Measurements from ENCODE around the gene PP2D1. TPM values are rescaled to one million over a fixed set of nuclear protein-coding genes. Genes with fewer than 3 reads are reported as not detected.
"Not testable (repeated sequence)": the region's sequence is repeated elsewhere in the genome, so short reads cannot be mapped to it uniquely, and the experiment has no call there.

The PP2D1 gene
- total RNA-seq, 1 donor from 2014 or later: not detected

DNA sequence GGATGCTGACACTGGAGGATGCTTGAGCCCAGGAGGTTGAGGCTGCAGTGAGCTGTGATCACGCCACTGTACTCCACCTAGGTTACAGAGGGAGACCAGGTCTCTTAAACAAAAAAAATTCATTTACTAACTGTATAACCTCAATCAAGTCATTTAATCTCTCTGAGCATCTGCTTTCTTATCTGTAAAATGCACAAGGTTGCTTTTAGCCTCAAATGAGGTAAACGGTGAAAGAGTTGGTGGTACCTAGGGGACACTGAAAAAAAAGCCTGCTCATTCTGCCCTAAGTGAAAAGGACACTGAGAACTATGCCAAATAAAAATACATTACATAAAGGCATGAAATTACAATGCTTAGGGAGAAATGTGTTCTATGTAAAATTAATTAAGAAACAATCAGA is 3.4 kb downstream of the PP2D1 start:
- ATAC-seq (ENCODE audit: poor library complexity): no peak
- intact Hi-C loops (cut with DNase I): no loop called here

DNA sequence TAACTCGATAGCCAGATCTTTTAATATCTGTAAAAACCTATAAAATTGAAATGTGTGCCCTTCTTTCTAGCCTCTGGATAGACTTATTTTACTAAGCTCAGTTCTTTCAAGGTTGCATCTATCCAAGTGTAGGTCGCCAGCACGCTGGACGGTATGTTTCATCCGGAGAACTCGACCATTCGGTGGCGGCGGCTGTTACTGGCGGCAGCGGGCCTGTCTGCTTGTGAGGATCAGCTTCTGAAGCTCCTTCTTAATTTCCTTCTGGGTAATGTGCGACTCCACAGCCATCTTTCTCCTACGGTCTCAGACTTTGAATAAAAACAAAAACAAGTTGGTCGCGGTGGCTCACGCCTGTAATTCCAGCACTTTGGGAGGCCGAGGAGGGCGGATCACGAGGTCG is 4.1 kb downstream of the PP2D1 start:
- DNase-seq: no peak
- ATAC-seq (ENCODE audit: poor library complexity): no peak
- intact Hi-C loops (cut with DNase I): no loop called here

More for the DNA sequence above, 3.4 kb downstream of the PP2D1 start:
- no peak for DNase-seq

DNA sequence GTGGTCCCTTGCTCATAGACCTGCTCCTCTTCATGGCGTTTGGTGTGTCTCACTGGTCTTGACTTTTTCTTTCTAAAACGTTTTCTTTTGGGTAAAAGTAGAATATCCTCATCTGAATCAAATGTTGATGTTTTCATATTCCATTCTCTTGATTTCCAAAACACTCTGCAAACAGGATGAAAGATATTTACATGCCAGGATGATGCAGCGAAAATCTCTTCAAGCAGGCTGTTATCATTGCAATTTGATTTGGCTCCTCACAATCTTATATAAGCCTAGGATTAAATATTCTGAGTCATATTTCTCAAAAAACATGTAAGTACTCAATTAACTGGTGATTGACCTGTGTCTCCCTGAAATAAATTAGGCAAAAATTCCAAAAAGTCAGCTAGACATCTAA is 10.1 kb downstream of the PP2D1 start:
- ATAC-seq (ENCODE audit: poor library complexity) (no peak), DNase-seq (no peak)
- intact Hi-C loops (cut with DNase I): no loop called here

DNA sequence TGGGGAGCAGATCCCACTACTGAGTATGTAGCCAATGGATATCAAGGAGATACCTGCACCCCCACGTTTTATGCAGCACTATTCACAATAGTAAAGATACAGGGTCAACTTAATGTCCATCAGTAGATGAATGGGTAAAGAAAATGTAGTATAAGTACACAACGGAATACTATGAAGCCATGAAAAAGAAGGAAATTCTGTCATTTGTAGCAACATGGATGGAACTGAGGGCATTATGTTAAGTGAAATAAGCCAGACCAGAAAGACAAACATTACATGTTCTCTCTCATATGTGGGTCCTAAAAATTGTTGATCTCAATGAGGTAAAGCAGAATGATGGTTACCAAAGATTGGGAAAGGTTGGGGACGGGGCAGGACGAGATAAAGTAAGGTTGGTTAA is 14.6 kb downstream of the PP2D1 start:
- no peak for DNase-seq
- intact Hi-C loops (cut with DNase I): no loop called here
- ATAC-seq (ENCODE audit: poor library complexity): no peak

DNA sequence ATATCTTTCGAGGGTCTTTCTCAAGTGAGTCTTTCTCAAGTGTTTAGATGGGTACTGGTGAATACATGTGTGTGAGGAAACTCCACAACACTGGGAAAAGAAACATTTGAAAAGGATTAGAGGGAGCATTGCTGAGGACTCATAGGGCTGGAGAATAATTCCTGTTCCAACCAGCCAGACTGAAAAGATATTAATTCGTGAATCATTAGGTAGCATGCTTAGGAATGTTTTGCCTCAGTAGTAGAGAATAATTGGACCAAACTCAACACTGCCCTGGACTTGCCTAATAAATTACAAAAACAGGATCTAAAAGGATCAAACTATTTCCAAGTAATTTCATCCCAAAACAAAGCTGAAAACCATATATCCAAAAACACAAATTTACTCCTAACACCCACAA is 17.3 kb downstream of the PP2D1 start:
- intact Hi-C loops (cut with DNase I): no loop called here
- no peak for ATAC-seq (ENCODE audit: poor library complexity)
- DNase-seq: no peak

DNA sequence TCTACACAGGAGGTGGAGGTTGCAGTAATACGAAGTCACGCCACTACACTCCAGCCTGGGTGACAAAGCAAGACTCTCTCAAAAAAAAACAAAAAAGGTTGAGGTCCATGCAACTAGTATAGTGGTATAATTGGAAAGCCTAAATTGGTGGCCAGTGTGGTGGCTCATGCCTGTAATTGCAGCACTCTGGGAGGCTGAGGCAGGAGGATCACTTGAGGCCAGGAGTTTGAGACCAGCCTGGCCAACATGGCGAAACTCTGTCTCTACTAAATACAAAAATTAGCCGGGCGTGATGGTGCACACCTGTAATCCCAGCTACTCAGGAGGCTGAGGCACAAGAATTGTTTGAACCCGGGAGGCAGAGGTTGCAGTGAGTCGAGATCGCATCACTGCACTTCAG is 23.2 kb downstream of the PP2D1 start:
- intact Hi-C loops (cut with DNase I); DNase-seq; ATAC-seq (ENCODE audit: poor library complexity): not testable (repeated sequence)

DNA sequence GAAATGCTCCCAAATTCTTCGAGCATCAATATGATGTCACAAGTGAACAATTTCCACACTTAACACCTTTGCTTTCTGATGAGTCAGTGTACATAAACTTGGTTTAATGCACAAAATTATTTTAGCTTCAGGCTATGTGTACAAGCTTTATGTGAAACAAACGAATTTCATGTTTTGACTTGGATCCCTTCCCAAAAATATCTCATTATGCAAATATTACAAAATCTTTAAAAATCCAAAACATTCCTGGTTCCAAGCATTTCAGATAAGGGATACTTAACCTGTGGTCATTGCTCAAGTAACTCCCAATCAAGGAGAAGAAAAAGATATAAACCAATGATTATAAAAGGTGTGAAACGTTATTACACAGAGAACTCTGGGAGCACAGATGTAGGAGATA is 40.0 kb downstream of the PP2D1 start:
- ATAC-seq (ENCODE audit: poor library complexity): no peak
- no peak for DNase-seq

DNA sequence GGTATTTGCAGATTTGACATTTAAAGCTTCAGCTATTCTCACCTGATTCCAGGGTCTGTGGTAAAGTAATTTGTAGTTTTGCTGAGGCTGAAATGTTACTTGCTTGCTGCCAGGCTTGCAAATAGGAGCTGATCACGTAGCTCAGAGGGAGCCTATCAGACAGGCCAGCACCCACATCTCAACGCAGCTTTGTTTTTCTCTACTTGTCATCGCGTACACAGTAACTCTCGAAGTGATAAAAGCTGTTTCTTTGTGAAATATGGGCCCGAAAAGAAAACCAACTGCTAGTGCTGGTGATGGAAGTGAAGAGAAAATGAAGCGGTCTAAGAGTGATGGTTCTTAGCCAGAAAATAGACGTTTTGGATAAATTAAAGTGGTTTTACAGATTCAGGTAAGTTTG is 41.7 kb downstream of the PP2D1 start:
- DNase-seq (no peak), ATAC-seq (ENCODE audit: poor library complexity) (peak; percentile 85)
- intact Hi-C loops (cut with DNase I): no loop called here

More for the DNA sequence above, 40.0 kb downstream of the PP2D1 start:
- intact Hi-C loops (cut with DNase I): no loop called here

DNA sequence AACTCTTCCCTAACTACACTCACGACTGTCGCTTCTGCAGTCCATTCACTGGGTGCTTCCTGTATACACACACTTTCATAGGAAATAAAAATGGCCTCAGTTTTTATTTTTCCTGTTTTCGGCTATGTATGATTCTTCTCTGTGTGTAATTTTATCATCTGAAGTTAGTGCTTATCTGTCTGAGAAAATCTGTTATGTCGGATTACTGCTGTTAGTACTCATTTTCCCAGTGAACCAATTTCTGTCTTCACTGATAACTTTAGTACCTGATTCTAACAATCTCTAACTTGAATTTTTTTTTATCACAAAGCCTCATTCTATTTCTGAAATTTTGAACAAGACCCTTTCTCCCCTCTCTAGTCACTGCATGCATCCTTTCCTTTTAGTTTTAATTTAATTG is 44.3 kb downstream of the PP2D1 start:
- ATAC-seq (ENCODE audit: poor library complexity) (no peak), DNase-seq (no peak)
- intact Hi-C loops (cut with DNase I): no loop called here

DNA sequence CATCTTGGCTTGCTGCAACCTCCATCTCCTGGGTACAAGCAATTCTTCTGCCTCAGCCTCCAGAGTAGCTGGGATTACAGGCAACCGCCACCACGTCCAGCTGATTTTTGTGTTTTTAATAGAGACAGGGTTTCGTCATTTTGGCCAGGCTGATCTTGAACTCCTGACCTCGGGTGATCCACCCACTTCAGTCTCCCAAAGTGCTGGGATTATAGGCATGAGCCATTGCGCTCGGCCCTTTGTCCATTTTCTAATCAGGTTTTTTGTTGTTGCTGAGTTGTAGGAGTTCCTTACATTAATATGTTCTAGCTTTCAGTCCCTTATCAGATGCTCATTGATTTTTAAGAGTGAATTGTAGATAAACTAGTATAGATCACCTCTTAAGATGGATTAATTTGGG is 44.9 kb downstream of the PP2D1 start:
- ATAC-seq (ENCODE audit: poor library complexity): no peak
- intact Hi-C loops (cut with DNase I): no loop called here

DNA sequence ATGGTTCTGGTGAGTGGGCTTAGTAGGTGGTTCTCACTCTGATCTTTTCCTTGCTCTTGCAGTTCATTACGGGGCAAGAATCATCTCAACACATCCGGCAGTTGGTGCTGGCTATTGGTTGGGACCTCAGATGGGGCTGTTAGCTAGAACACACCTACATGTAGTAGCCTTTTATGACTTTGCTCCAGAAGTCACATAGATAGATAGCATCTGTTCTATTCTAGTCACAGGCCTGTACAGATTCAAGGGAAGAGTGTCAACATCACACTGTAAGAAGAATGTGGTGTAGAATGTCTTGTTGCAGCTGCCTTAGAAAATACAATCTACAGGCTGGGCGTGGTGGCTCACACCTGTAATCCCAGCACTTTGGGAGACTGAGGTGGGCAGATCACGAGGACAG is 50.1 kb downstream of the PP2D1 start:
- intact Hi-C loops (cut with DNase I): no loop called here
- ATAC-seq (ENCODE audit: poor library complexity) (peak; percentile 69), DNase-seq (no peak)

More for the DNA sequence above, 44.9 kb downstream of the PP2D1 start:
- no peak for DNase-seq

DNA sequence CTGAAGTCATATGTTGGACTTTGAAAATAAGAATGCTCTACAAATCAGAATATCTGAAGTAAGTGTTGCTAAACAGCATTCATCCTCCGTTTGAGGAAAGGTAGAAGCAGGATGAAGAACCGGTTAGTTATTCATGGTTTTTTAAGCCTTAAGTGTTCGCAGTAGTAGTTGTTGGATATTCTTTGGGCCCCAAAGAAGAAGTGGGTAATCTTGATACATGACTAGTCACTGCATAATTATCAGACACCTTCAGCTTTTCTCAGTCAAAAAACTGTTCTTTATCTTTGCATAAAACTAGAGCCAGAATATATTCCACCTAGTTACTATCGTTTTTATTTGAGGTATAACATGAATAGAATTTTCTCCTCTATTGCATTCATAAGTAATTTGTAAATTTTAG is 51.4 kb downstream of the PP2D1 start:
- ATAC-seq (ENCODE audit: poor library complexity) (no peak), DNase-seq (no peak)
- intact Hi-C loops (cut with DNase I): no loop called here

DNA sequence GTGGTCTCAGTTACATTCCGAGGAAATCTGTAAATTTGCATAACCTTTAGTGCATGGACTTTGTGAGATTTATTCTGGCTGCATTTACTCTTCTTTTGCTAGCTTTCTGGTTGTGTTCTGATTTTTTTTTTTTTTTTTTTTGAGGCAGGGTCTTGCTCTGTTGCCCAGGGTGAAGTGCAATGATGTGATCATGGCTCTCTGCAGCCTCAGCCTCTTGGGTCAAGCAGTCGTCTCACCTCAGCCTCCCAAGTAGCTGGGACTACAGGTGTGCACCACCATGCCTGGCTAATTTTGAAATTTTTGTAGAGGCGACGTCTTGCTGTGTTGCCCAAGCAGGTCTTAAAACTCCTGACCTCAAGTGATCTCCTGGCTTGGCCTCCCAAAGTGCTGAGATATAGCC is 52.6 kb downstream of the PP2D1 start:
- DNase-seq (no peak), ATAC-seq (ENCODE audit: poor library complexity) (no peak)
- intact Hi-C loops (cut with DNase I): no loop called here

DNA sequence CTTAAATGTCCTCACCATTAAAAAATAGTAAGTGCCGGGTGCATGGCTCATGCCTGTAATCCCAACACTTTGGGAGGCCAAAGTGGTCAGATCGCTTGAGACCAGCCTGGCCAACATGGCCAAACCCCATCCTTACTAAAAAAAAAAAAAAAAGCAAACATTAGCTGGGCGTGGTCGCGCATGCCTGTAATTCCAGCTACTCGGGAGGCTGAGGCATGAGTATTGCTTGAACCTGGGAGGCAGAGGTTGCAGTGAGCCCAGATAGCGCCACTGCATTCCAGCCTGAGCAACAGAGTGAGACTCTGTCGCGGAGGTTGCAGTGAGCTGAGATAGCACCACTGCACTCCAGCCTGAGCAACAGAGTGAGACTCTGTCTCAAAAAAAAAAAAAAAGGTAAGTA is 54.7 kb downstream of the PP2D1 start:
- DNase-seq; ATAC-seq (ENCODE audit: poor library complexity); intact Hi-C loops (cut with DNase I): not testable (repeated sequence)

DNA sequence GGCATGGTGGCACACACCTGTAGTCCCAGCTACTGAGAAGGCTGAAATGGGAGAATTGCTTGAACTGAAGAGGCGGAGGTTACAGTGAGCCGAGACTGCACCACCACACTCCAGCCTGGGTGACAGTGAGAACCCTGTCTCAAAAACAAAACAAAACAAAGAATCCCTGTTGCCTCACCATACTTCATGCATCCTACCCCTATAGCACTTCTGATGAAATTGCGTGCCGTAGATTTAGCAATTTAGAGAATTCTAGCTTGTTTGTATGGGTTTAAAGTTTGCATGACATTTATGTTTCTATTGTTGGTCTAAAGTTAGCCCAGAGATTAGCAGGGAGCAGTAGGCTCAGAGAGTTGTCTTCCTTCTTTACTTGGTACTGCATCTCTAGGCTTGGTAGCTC is 57.4 kb downstream of the PP2D1 start:
- intact Hi-C loops (cut with DNase I): no loop called here
- ATAC-seq (ENCODE audit: poor library complexity) (no peak), DNase-seq (no peak)

DNA sequence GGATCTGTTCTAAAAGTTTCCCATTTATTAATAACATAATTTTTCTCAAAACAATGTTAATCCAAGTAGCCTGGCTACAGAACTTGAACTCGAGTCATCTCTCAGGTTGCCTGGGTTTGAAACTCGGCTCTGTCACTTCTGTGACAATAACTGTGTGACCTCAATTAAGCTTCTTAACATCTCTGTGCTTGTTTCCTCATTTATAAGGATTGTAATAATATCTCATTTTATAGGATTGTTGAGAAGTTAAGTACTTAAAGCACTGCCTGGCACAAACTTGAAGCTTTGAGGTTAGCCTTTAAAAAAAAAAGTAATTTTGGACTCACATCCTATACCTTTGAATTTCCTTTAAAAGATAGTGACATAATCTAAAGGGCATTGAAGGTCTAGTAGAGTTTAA is 61.7 kb downstream of the PP2D1 start:
- intact Hi-C loops (cut with DNase I): no loop called here
- no peak for DNase-seq
- no peak for ATAC-seq (ENCODE audit: poor library complexity)

DNA sequence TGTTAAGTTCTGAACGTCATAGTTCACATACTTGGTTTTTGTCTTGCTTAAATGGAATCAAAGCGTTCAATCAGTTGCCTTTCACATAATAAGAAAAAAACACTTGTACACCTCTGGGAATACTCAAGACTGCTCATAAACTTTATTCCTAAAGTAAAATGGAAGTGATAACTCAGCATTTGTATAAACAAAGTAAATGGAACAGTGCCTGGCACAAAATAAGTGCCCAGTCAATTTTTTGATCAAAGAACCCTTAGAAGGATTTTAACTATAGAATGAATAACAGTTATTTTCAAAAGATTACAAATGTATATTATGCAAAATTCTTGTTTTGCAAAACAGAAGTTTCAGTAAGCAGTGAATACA is 63.9 kb downstream of the PP2D1 start:
- ATAC-seq (ENCODE audit: poor library complexity) (no peak), DNase-seq (no peak)
- intact Hi-C loops (cut with DNase I): loop anchor here (5.0 kb wide), 1 partner anchor 94 kb away; the partner anchor contains the start of gene KAT2B

DNA sequence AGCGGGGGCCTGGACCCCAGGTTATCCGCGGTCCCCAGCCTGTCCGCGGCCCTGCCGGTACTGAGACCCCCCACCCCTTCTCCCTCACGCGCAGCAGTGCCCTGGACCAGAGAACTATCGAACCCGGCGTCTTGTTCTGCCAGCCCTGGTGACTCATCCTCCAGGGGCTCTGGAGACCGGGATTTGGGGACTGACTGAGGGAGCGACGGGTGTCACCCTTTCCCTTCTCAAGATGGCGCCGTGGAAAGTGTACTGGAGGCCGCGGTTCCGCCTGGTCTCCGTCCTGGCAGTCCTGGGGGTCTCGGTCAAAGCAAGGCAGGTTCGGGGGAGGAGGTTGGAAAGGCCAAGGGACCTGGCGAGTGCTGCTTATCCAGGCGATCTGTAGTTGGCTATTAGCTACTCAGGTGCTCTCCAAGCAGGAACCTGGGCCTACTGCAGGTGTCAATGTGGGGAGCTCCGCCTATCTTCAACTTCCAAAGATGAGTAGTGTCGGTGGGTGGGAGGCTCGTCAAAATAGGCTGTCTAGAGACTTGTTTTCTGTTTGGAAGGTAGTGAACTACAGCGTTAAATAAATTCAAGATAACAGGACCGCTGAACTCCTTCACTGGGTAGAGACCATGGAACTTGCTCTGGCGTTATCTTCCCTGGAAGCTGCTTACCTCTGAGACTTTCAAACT is 64.4 kb downstream of the PP2D1 start:
- DNase-seq (peak; percentile 58), ATAC-seq (ENCODE audit: poor library complexity) (peak; percentile 47)
- intact Hi-C loops (cut with DNase I): loop anchor here (2.0 to 5.0 kb wide), 2 partner anchors 95 to 239 kb away; partner anchors contain the start of genes KAT2B and SGO1

DNA sequence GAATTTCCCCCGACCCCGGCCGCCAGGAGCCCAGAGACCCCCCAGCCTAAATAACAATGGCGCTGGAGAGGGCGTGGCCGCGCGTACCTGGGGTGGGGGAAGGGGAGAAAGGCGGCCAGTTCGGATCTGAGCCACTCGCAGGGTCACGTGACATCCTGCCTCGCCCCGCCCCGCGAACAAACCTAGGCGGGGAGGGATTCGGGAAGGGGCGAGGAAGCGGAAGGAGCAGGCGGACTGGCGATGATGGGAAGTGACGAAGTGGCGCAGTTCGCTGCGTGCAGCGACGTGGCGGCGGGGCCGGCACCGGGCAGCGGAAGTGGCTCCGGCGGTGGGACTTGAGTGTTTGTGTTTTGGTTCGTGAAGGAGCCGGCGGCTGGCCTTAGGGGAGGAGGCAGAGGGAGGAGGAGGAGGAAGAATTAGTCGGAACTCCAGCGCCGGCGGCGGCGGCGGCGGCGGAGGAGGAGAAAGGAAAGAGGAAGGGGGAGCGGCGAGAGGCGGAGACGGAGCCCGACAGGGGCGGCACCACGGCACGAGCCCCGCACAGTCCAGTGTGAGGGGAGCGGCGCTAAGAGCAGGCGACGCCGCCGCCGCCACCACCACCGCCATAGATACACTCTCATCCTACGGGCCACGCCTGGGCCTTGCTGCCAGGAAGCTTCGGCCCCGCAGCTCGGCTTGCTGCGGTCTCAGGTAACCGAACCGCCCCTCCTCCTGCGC is 65.1 kb downstream of the PP2D1 start, which contains the start of gene RAB5A:
RAB5A (plus strand) TSS at position 266 of the 717 bp plus-strand sequence. CDS start 3,802 bp downstream, outside the sequence.
- intact Hi-C loops (cut with DNase I): loop anchor here (2.0 to 5.0 kb wide), 2 partner anchors 95 to 240 kb away; partner anchors contain the start of genes KAT2B and SGO1
- peak; percentile 98 for DNase-seq
- ATAC-seq (ENCODE audit: poor library complexity): peak; percentile 99

Data from Right ventricle myocardium superior (tissue), 1 donor.